Stimulated activated CD4-positive, alpha-beta T cell treated with anti-CD3 and anti-CD28 coated beads, Interleukin-1b, Interleukin-23, amount 100 ng/mL, for 1 hour (primary cell): ENCODE results near the gene TYK2.
"Not testable (repeated sequence)": the region's sequence is repeated elsewhere in the genome, so short reads cannot be mapped to it uniquely, and the experiment has no call there.

Experiments used
- DNase-seq, 2 donors: peaks; one replicate each; pipeline ENCODE4 v3.0.0-alpha.2; 2020; ENCODE audit warnings: low read depth in 2 of 2

Gene TYK2

DNA sequence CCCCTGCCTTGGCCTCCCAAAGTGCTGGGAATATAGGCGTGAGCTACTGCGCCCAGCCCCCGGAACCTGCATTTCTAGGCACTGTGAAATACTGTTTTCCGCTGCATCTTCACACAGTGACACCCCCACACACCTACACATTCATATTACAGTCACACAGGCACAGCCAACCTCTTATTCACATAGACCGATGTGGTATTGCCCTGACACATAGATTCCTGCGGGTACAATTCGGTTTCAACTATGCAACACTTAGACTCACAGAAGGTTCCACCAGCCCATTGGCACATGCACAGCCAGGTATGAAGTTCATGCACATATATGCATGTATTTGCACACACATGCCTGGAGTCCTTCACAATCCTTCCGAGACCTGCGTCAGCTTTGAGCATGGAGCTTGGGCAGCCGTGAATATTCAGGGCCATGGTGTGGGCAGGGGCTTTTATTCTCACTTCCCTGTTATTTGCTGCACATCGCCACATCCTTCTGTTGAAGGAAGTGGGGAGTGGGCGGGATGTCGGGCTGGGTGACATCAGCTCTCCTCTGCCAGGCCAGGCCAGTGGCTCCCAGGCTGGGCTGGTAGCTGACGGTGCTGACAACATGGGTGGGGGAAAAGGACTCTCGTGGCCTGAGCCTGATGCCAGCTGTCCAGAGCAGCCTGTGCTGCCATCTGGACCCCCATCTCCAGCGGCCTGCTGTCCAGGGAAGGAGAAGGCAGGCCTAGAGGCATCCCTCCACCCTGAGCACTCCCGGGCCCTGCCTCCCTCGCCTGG is 28.3 kb upstream of the TYK2 start:
- DNase-seq = no peak

DNA sequence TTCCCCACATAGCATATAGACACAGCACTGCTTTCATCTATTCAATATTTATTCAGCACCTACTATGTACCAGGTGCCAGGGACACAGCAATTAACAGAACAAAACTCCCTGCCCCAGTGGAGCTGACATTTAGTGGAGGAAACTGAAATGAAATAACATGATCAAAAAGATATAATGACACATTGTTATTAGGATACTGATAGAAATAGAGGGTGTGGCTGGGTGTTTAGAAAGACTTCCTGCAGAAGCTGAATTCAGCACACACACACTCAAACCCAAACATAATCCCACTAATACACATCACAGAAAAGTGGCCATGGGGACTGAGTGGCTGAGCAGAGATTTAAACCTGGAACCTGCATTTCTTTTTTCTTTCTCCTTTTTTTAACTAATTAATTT is 26.7 kb upstream of the TYK2 start:
- no peak for DNase-seq

GRCh38 chr19:10406191-10406590 is 25.8 kb upstream of the TYK2 start:
- no peak for DNase-seq

DNA sequence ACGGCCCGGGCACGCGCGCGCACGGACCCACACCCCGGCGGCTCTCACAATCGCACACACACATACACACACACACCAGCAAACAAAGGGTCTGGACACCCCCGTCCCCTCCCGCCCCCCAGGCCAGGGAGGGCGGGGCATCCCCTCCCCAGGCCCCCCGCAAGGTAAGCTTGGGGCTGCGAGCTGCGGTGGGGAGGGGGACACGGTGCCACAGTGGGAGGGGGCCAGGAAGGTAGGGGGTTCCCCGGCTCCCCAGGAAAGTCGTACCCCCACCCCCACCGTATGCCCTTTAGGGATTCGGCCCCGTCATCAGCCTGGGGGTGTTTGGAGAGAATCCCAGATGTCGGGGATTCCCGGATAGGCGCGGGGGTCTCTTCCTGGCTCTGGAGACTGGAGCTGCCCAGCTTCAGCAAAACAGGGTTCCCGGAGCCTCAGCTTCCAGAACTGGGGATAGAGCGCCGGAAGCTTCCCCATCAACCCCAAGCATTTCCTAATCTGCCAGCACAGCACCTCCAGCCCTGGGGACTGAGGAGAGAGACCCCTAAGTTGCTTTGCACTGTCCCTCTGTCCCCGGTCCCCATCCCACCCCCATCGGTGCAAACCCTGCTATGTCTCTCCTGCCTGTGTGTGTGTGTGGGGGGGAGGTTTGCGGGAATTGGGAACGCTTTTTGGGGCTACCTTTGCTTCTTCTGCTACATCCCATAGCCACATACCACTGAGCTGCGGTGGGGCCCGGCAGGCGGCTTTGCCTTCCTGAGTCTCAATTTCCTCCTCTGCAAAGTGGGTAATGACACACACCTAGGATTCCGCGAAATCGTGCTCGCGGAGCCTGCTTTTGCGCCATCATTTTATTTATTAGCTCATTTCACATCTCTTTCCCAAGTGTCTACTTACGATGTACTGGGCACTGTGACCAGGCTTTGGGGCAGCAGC is 24.8 kb upstream of the TYK2 start:
- no peak for DNase-seq

- DNase-seq = peak; percentile 95 to 97
These were observed 23.0 kb upstream of the TYK2 start, which contains the start of gene CDC37 for GRCh38 chr19:10403137-10404021. TSS of gene CDC37 (minus strand) at chr19:10403542. CDS start at chr19:10403479, 63 bp downstream.

- no peak for DNase-seq
These were observed 22.2 kb upstream of the TYK2 start for GRCh38 chr19:10402441-10403038.

- DNase-seq = no peak
These were observed 19.5 kb upstream of the TYK2 start for GRCh38 chr19:10399878-10400277.

DNA sequence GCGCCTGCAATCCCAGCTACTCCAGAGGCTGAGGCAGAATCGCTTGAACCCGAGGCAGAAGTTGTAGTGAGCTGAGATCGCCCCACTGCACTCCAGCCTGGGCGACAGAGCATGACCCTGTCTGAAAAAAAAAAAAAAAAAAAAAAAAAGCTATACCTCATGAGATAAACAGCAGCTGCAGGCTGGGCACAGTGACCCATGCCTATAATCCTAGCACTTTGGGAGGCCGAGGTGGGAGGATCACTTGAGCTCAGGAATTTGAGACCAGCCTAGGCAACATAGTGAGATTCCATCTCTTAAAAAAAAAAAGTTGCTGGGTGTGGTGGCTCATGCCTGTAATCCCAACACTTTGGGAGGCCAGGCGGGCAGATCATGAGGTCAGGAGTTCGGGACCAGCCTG is 19.0 kb upstream of the TYK2 start:
- not testable (repeated sequence) for DNase-seq

GRCh38 chr19:10398819-10399218 is 18.4 kb upstream of the TYK2 start:
- DNase-seq = no peak

GRCh38 chr19:10395917-10396316 is 15.5 kb upstream of the TYK2 start:
- DNase-seq = no peak

GRCh38 chr19:10395436-10395835 is 15.1 kb upstream of the TYK2 start:
- no peak for DNase-seq

- no peak for DNase-seq
These were observed 14.6 kb upstream of the TYK2 start for GRCh38 chr19:10395003-10395402.

- no peak for DNase-seq
These were observed 12.8 kb upstream of the TYK2 start for GRCh38 chr19:10393137-10393536.

- DNase-seq = no peak
These were observed 11.7 kb upstream of the TYK2 start for GRCh38 chr19:10392120-10392519.

- DNase-seq = peak; percentile 34 to 39
These were observed 10.4 kb upstream of the TYK2 start for GRCh38 chr19:10390652-10391286.

- DNase-seq = no peak
These were observed 9.5 kb upstream of the TYK2 start for GRCh38 chr19:10389863-10390262.

DNA sequence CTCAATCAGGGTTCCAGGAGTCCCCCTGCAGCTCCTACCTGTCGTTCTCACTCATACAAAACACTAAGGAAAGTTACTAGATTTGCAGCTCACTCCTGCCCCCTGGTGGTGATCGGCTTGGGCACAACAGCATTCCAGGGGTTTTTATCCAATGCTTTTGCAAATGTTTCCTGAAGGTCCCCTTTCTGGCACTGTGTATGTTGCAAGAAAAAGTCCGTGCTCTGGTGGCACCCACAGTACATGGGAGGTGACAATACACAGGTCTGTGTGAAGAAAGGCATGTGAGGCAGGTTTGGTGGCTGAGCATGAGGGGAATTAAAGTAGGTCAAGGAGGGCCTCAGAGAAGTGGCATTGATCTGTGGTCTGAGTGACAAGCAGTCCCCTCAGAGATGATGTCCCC is 8.6 kb upstream of the TYK2 start:
- peak; percentile 67 to 83 for DNase-seq

DNA sequence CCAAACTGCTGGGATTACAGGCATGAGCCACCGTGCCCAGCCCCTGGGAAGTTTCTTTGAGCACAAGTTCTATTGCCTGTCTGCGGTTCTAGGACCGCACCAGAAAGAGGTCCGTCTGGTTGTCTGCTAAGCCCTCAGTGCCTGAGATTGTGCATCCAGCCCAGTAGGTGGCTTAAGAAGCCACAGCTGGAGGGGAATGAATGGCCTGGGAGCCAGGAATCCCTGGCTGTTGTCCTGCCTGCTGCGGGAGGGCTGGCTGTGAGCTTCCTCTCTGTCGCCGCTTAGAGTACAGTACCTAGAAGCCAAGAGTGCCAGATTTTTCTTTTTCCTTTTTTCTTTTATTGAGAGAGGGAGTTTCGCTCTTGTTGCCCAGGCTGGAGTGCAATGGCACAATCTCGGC is 4.2 kb upstream of the TYK2 start:
- DNase-seq = no peak

- not testable (repeated sequence) for DNase-seq
These were observed 2.8 kb upstream of the TYK2 start for GRCh38 chr19:10383223-10383499.

GRCh38 chr19:10379880-10380312 is 476 bp downstream of the TYK2 start:
- DNase-seq = no peak

DNA sequence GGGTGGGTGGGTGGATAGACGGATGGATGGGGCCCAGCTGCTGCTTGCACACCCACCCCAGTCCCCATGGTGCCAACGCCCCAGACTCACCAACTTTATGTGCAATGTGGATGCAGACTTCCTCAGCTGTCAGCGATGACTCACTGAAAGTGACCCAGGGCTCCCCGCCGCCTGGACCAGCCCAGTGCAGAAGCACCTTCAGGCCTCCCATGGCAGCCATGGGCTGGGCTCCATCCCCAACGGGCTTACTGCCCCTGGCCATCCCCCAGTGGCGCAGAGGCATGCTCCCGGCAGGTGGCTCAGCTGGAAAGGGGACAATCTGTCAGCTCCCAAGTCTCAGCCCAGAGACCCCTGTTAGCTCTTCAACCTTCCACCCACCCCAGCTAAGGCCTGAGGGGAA is 2.2 kb downstream of the TYK2 start:
- DNase-seq = no peak
